NCI-H1048 (cell line): ENCODE data around the gene AIRE.
"Not testable (repeated sequence)": the region's sequence is repeated elsewhere in the genome, so short reads cannot be mapped to it uniquely, and the experiment has no call there.

Experiments
- DNase-seq: peaks from one replicate; lab custom pipeline; 2025; lab: John Stamatoyannopoulos, UW

Gene AIRE

GRCh38 chr21:44338971-44339910, 53.6 kb downstream of the AIRE start, which contains the start of gene CFAP410:
Gene CFAP410 (minus strand): TSS chr21:44339390. CDS start chr21:44339194, 196 bp downstream.
- DNase-seq, result peak; percentile 83

- DNase-seq, result not testable (repeated sequence)
These were observed 56.2 kb downstream of the AIRE start for GRCh38 chr21:44341726-44342458.

GRCh38 chr21:44342981-44343380, 57.3 kb downstream of the AIRE start:
- DNase-seq, result not testable (repeated sequence)

GRCh38 chr21:44344541-44345183, 59.0 kb downstream of the AIRE start:
- DNase-seq, result no peak

GRCh38 chr21:44345495-44345894, 59.8 kb downstream of the AIRE start:
- DNase-seq, result no peak

GRCh38 chr21:44347911-44348451, 62.3 kb downstream of the AIRE start:
- DNase-seq, result no peak
